H9 (cell line): ENCODE data around the gene PCMT1. TPM values are rescaled to one million over a fixed set of nuclear protein-coding genes. Genes with fewer than 3 reads are reported as not detected.

Experiments used
- DNase-seq: peaks from one replicate; pipeline ENCODE4 v3.0.0-alpha.2; 2017
- H2AFZ ChIP-seq: one replicate; pipeline ENCODE4 v1.6.1; 2013; ENCODE audit warnings: mild to moderate bottlenecking, low read length, control low read depth, moderate library complexity
- H2AK5ac ChIP-seq: 2 replicates; pipeline ENCODE4 v1.6.1; 2013; ENCODE audit warnings: low read length, control low read depth, mixed read lengths; ENCODE audit not compliant: insufficient read length
- H2BK120ac ChIP-seq: one replicate; pipeline ENCODE4 v1.6.1; 2013; ENCODE audit warnings: low read depth, mild to moderate bottlenecking, low read length, control low read depth, inconsistent platforms; ENCODE audit not compliant: poor library complexity, severe bottlenecking
- H2BK12ac ChIP-seq: 2 replicates; pipeline ENCODE4 v1.6.1; 2013; ENCODE audit warnings: low read length, control low read depth, mixed read lengths, low read depth; ENCODE audit not compliant: insufficient read length
- H2BK15ac ChIP-seq: 2 replicates; pipeline ENCODE4 v1.6.1; 2013; ENCODE audit warnings: low read depth, low read length, control low read depth
- H2BK20ac ChIP-seq: one replicate; pipeline ENCODE4 v1.6.1; 2013; ENCODE audit warnings: low read depth, mild to moderate bottlenecking, low read length, control low read depth, inconsistent platforms; ENCODE audit not compliant: poor library complexity, severe bottlenecking
- H2BK5ac ChIP-seq: 2 replicates; pipeline ENCODE4 v1.6.1; 2013; ENCODE audit warnings: low read length, control low read depth, mixed read lengths; ENCODE audit not compliant: insufficient read length
- H3K14ac ChIP-seq: 2 replicates; pipeline ENCODE4 v1.6.1; 2013; ENCODE audit warnings: low read length, control low read depth; ENCODE audit not compliant: insufficient read depth
- H3K18ac ChIP-seq: 2 replicates; pipeline ENCODE4 v1.6.1; 2013; ENCODE audit warnings: low read depth, mild to moderate bottlenecking, mixed read lengths, low read length, control low read depth; ENCODE audit not compliant: insufficient read length
- H3K23ac ChIP-seq: 2 replicates; pipeline ENCODE4 v1.6.1; 2013; ENCODE audit warnings: low read length, control low read depth, mixed read lengths, low read depth; ENCODE audit not compliant: insufficient read length
- H3K23me2 ChIP-seq: 2 replicates; pipeline ENCODE4 v1.6.1; 2013; ENCODE audit warnings: low read depth, mild to moderate bottlenecking, mixed read lengths, low read length, control low read depth; ENCODE audit not compliant: insufficient read length, poor library complexity, severe bottlenecking
- H3K27ac ChIP-seq: 2 replicates; pipeline ENCODE4 v1.5.1; 2013; ENCODE audit warnings: low read length, control low read depth, mixed read lengths, low read depth; ENCODE audit not compliant: insufficient read length
- H3K27me3 ChIP-seq: 2 replicates; pipeline ENCODE4 v1.6.1; 2013; ENCODE audit warnings: low read length, control low read depth, inconsistent platforms; ENCODE audit not compliant: insufficient read depth
- H3K4ac ChIP-seq: 2 replicates; pipeline ENCODE4 v1.6.1; 2013; ENCODE audit warnings: low read depth, mild to moderate bottlenecking, control low read depth, inconsistent platforms, low read length, moderate library complexity
- H3K4me1 ChIP-seq: 2 replicates; pipeline ENCODE4 v1.6.1; 2013; ENCODE audit warnings: low read length, control low read depth, inconsistent platforms; ENCODE audit not compliant: insufficient read depth
- H3K4me2 ChIP-seq: 2 replicates; pipeline ENCODE4 v1.6.1; 2013; ENCODE audit warnings: low read length, control low read depth, mixed read lengths; ENCODE audit not compliant: insufficient read length, insufficient read depth
- H3K56ac ChIP-seq: 2 replicates; pipeline ENCODE4 v1.6.1; 2013; ENCODE audit warnings: low read depth, mild to moderate bottlenecking, mixed read lengths, low read length, control low read depth; ENCODE audit not compliant: insufficient read length
- H3K79me1 ChIP-seq: 2 replicates; pipeline ENCODE4 v1.6.1; 2013; ENCODE audit warnings: low read depth, mild to moderate bottlenecking, moderate library complexity, low read length, control low read depth, inconsistent platforms; ENCODE audit not compliant: insufficient read depth, poor library complexity, severe bottlenecking
- H3K79me2 ChIP-seq: 2 replicates; pipeline ENCODE4 v1.6.1; 2013; ENCODE audit warnings: low read length, control low read depth, inconsistent platforms; ENCODE audit not compliant: insufficient read depth
- H3K9ac ChIP-seq: 2 replicates; pipeline ENCODE4 v1.6.1; 2013; ENCODE audit warnings: low read length, control low read depth, mixed read lengths; ENCODE audit not compliant: insufficient read length; ENCODE audit errors: extremely low read depth
- H3K9me3 ChIP-seq: one replicate; pipeline ENCODE4 v1.6.1; 2013; ENCODE audit warnings: low read depth, low read length, inconsistent platforms; ENCODE audit not compliant: control insufficient read depth
- H3T11ph ChIP-seq: one replicate; pipeline ENCODE4 v1.6.1; 2013; ENCODE audit warnings: mild to moderate bottlenecking, low read length, control low read depth, inconsistent platforms
- H4K20me1 ChIP-seq: one replicate; pipeline ENCODE4 v1.6.1; 2013; ENCODE audit not compliant: control insufficient read depth, insufficient read length, insufficient read depth
- H4K5ac ChIP-seq: 2 replicates; pipeline ENCODE4 v1.6.1; 2013; ENCODE audit warnings: low read depth, mild to moderate bottlenecking, mixed read lengths, low read length, control low read depth; ENCODE audit not compliant: insufficient read length
- H4K8ac ChIP-seq: replicated peaks from 2 replicates; pipeline ENCODE4 v1.6.1; 2013; ENCODE audit warnings: low read length, control low read depth, mixed read lengths, low read depth; ENCODE audit not compliant: insufficient read length
- H4K91ac ChIP-seq: 2 replicates; pipeline ENCODE4 v1.6.1; 2013; ENCODE audit warnings: low read depth, mild to moderate bottlenecking, moderate library complexity, mixed read lengths, low read length, control low read depth; ENCODE audit not compliant: insufficient read length
- H3K27ac Mint-ChIP-seq, 3 experiments: 2 replicates in 2 of 3; 3 replicates in 1 of 3; pipeline ENCODE4 v1.8.0; 2020 to 2021; ENCODE audit warnings: mixed read lengths in 3 of 3, mild to moderate bottlenecking in 1 of 3, moderate library complexity in 1 of 3
- H3K27me3 Mint-ChIP-seq: 2 replicates; pipeline ENCODE4 v1.8.0; 2021; ENCODE audit warnings: low read depth, mild to moderate bottlenecking, moderate library complexity, mixed read lengths
- H3K36me3 Mint-ChIP-seq, 3 experiments: 2 replicates in 2 of 3; 3 replicates in 1 of 3; pipeline ENCODE4 v1.8.0; 2020 to 2021; ENCODE audit warnings: low read depth in 3 of 3, mixed read lengths in 3 of 3; ENCODE audit not compliant: insufficient read depth in 1 of 3
- H3K4me1 Mint-ChIP-seq, 2 experiments: 2 replicates each; pipeline ENCODE4 v1.8.0; 2020; ENCODE audit warnings: mixed read lengths in 2 of 2
- H3K4me3 Mint-ChIP-seq, 2 experiments: 2 replicates in 1 of 2; 3 replicates in 1 of 2; pipeline ENCODE4 v1.8.0; 2020 to 2021; ENCODE audit warnings: mild to moderate bottlenecking in 2 of 2, mixed read lengths in 2 of 2, moderate library complexity in 1 of 2
- H3K9me3 Mint-ChIP-seq, 2 experiments: 2 replicates in 1 of 2; 3 replicates in 1 of 2; pipeline ENCODE4 v1.8.0; 2020; ENCODE audit warnings: mild to moderate bottlenecking in 2 of 2, mixed read lengths in 2 of 2, moderate library complexity in 1 of 2
- WGBS: extraction: QIAGEN DNeasy Blood & Tissue Kit; methylation state at CpG from one replicate; pipeline ENCODE4 v1.1.7; 2013; ENCODE audit warnings: missing lambda C conversion rate, low lambda C conversion rate, mixed read lengths; ENCODE audit not compliant: insufficient read length; ENCODE audit errors: extremely low coverage; 5-methylcytosine and 5-hydroxymethylcytosine counted together
- total RNA-seq: library from RNA; stranded (reverse); gene quantifications from 2 replicates; pipeline ENCODE4 v1.2.1, GENCODE V29; 2021
- TF ChIP-seq, protein P1 (sequence below): fragments of 200-600 bp; sonication (generic); conservative IDR thresholded peaks from 3 replicates; pipeline ENCODE4 v1.8.0; 2021; ENCODE audit warnings: antibody characterized with exemption, mild to moderate bottlenecking

PCMT1 gene
- total RNA-seq, 1 experiment from 2014 or later = 98.3 TPM

DNA sequence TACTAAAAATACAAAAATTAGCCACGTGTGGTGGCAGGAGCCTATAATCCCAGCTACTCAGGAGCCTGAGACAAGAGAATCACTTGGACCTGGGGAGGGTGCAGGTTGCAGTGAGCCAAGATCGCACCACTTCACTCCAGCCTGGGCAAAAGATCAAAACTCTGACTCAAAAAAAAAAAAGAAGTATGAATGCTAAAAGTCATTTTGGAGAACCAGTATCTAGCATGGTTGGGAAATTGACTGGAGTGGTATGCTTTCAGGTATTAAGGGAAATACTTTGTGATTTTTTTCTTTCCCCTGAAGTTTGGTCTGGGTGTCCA, 30.1 kb downstream of the PCMT1 start:
- Histone ChIP-seq H3K56ac (no peak overlapping the region), H4K5ac (no peak overlapping the region), H3K4me1 (no peaks in the 10 kb centered on the region), H3K27ac (no peak overlapping the region), H3K4me2 (no peak overlapping the region), H3K79me2 (no peaks in the 10 kb centered on the region), H2BK12ac (no peak overlapping the region), H3K14ac (no peak overlapping the region), H3K79me1 (no peaks in the 10 kb centered on the region), H4K91ac (no peak overlapping the region), H3K27me3 (no peaks in the 10 kb centered on the region), H4K8ac (no peak overlapping the region), H2AK5ac (no peak overlapping the region), H3K9ac (no peak overlapping the region), H3T11ph (no peak overlapping the region), H2BK15ac (no peak overlapping the region), H2AFZ (no peak overlapping the region), H2BK5ac (no peak overlapping the region), H3K23me2 (no peaks in the 10 kb centered on the region), H4K20me1 (no peaks in the 10 kb centered on the region), H3K4ac (no peak overlapping the region), H2BK20ac (no peak overlapping the region), H3K23ac (no peak overlapping the region), H2BK120ac (no peak overlapping the region), H3K9me3 (no peaks in the 10 kb centered on the region), H3K18ac (no peak overlapping the region)
- no peak overlapping the region for H3K4me3 Mint-ChIP-seq
- H3K9me3 Mint-ChIP-seq = no peaks in the 10 kb centered on the region
- TF ChIP-seq, protein P1, sequence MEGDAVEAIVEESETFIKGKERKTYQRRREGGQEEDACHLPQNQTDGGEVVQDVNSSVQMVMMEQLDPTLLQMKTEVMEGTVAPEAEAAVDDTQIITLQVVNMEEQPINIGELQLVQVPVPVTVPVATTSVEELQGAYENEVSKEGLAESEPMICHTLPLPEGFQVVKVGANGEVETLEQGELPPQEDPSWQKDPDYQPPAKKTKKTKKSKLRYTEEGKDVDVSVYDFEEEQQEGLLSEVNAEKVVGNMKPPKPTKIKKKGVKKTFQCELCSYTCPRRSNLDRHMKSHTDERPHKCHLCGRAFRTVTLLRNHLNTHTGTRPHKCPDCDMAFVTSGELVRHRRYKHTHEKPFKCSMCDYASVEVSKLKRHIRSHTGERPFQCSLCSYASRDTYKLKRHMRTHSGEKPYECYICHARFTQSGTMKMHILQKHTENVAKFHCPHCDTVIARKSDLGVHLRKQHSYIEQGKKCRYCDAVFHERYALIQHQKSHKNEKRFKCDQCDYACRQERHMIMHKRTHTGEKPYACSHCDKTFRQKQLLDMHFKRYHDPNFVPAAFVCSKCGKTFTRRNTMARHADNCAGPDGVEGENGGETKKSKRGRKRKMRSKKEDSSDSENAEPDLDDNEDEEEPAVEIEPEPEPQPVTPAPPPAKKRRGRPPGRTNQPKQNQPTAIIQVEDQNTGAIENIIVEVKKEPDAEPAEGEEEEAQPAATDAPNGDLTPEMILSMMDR = no peak
- peaks cover 19 to 54% (median 23%) of the 10 kb centered on the region in 3 experiments for H3K36me3 Mint-ChIP-seq
- no peak for DNase-seq
- WGBS = no CpG with 5 or more reads among the region's 2 CpGs
- no peak overlapping the region; a peak in 1 of 7 replicates for H3K27ac Mint-ChIP-seq
- H3K4me1 Mint-ChIP-seq = no peaks in the 10 kb centered on the region
- H3K27me3 Mint-ChIP-seq = no peaks in the 10 kb centered on the region
